Stimulated activated CD8-positive, alpha-beta memory T cell treated with anti-CD3 and anti-CD28 coated beads, Interleukin-4, amount 100 ng/mL, for 1 hour (primary cell): ENCODE data around the gene EFCAB5.
"Not testable (repeated sequence)": the region's sequence is repeated elsewhere in the genome, so short reads cannot be mapped to it uniquely, and the experiment has no call there.

ENCODE experiments used
- DNase-seq, 2 donors: peaks; one replicate each; pipeline ENCODE4 v3.0.0-alpha.2; 2020; ENCODE audit warnings: low read depth in 2 of 2, low spot score in 1 of 2

The EFCAB5 gene

GRCh38 chr17:29941334-29941733 lies at the start of gene EFCAB5:
EFCAB5 (plus strand) TSS chr17:29941634; CDS start chr17:29941797, 163 bp downstream.
- DNase-seq: no peak

DNA sequence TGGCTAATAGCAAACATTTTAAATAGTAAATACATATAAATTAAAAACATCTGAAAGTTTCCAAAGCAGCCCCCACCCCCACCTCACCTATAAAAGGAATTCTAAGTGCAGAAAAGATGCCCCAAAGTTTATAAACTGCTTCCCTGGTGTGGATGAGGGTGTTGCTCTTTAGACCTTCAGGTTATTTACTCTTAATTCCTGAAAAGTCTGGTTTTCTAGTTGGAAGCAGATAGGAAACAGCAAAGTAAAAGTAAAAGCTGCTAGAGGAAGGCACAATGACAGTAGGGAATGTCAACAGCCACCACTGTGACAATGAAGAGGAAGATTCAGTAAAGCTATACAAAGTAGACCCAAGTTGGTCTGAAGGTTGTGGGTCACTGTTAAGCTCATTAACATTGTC lies 49.2 kb upstream of the EFCAB5 start:
- DNase-seq: no peak

DNA sequence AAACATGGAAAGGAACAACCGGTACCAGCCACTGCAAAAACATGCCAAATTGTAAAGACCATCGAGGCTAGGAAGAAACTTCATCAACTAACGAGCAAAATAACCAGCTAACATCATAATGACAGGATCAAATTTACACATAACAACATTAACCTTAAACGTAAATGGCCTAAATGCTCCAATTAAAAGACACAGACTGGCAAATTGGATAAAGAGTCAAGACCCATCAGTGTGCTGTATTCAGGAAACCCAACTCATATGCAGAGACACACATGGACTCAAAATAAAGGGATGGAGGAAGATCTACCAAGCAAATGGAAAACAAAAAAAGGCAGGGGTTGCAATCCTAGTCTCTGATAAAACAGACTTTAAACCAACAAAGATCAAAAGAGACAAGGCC lies 44.3 kb upstream of the EFCAB5 start:
- not testable (repeated sequence) for DNase-seq

- DNase-seq: no peak
These were observed 38.0 kb upstream of the EFCAB5 start for GRCh38 chr17:29903471-29903870.

DNA sequence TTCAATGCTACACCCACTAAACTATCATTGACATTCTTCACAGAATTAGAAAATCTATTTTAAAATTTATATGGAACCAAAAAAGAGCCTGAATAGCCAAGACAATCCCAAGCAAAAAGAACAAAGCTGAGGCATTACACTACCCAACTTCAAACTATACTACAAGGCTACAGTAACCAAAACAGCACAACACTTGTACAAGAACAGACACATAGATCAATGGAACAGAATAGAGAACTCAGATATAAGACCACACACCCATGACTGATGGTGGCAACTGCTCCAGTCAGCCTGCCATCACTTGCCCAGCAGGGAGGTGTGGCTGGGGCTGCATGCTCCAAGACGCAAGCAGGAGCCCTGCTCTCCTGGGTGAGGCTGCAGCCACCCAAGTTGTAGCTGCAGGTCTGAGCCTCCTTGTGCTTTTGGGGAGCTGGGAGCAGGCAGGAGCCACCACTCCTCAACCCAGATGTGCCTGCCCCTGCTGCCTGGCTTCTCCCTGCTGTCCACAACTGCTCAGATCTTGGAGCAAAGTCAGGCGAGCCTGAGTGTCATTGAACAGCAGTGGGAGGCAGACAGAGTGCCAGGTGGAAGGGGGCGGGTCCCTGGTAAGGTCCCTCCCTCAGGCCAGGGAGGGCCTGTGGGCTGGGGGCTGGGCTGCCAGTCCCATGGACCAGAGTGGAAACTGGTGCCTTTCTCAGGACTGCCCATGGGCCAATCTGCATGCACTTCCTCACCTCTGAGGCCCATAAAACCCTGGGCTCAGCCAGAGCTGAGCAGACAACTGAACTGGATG lies 36.2 kb upstream of the EFCAB5 start:
- no peak for DNase-seq

DNA sequence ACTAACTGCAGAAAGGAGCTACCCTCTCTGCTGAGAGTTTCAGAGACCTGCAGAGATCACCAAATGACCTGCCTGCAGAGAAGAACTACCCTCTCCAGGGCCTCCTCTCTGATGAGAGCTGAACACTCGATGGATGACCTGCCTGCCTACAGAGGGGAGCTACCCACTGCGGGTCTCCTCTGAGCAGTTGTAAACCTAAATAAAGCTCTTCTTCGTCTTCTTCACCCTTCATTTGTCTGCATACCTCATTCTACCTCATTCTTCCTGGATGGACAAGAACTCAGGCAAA lies 35.6 kb upstream of the EFCAB5 start:
- DNase-seq: no peak

DNA sequence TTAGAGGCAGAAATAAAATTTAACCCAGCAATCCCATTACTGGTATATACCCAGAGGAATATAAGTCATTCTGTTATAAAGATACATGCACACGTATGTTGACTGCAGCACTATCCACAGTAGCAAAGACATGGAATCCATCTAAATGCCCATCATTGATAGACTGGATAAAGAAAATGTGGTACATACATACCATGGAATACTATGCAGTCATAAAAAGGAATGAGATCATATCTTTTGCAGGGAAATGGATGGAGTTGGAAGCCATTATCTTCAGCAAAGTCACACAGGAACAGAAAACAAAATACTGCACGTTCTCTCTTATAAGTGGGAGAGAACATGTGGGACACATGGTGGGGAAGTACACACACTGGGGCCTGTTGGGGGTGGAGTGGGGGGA lies 34.5 kb upstream of the EFCAB5 start:
- DNase-seq: no peak

GRCh38 chr17:29909236-29910003 lies 32.0 kb upstream of the EFCAB5 start:
- no peak for DNase-seq

- DNase-seq: no peak
These were observed 29.7 kb upstream of the EFCAB5 start for GRCh38 chr17:29911641-29912177.

DNA sequence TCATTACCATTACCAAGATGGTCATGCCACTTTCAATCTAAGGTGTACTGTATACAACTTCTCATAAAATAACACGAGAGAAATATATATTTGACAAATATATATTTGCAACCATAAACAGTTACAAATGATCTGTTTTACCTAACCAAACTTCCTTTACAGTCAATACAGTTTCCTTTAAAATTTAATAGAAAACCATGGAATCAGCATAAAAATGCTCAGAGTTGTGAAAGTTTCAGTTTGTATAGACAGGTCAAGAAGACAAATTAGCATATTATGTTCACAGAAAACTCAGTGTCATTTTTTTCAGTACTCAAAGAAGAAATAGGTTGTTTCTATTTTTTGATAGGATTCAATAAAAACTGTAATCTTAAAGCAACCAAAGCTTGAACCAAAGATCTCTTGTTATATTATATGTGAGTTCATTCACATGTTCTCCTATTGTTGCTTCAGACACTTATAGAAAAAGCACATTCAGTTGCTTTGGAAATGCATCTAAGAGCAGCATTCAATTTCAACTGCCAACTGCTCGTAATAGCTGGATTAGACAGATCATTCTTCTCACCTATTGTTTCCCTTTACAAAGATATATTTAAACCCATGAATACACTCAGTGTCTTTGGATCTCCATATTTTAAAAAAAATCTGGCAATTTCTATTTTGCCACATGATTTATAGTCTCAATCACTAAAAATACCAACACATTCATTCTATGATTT lies 26.5 kb upstream of the EFCAB5 start:
- no peak for DNase-seq

GRCh38 chr17:29918016-29918415 lies 23.4 kb upstream of the EFCAB5 start:
- DNase-seq: no peak

DNA sequence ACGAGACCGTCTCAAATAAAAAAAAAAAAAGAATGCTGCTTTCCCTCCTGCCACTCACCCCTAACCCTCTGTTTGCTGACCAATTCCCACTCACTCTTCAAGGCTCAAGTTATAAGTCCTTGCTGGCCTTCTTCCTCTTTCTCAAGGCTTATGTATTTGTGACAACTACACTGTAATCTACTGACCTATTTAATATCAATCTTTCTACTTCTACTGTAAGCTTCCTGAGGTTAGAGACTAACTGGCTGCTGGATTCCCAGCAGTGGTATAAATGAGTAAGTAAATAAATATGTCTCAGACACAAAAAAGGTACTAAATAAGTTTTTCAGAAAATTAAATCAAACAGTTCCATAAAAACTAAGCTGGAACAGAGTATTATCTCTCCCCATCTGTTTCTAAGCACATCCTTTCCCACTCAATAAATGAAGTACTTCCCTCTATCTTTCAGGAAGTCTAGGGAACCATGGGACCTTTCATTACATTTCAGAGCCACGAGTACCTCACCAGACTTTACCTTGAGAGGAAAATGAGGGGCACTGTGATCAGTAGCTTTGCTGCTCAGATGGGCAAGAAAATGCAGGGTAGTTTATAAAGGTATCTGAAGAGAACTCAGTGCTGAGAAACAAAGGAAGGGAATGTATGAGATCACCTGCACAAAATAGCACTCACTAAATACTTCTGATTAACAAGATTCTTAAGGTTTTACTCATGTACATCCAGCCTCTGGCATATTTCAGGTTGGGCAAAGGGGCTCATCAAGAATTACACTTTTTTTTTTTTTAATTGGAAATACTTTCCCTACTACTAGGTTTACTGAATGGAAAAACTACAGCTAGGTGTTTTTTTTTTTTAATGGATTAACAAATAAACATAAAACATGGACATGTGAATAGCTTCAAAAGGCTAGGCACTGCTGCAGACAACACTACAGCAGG lies 22.2 kb upstream of the EFCAB5 start:
- no peak for DNase-seq

- DNase-seq: no peak
These were observed 16.6 kb upstream of the EFCAB5 start for GRCh38 chr17:29924786-29925185.

- no peak for DNase-seq
These were observed 13.9 kb upstream of the EFCAB5 start for GRCh38 chr17:29927546-29927945.

DNA sequence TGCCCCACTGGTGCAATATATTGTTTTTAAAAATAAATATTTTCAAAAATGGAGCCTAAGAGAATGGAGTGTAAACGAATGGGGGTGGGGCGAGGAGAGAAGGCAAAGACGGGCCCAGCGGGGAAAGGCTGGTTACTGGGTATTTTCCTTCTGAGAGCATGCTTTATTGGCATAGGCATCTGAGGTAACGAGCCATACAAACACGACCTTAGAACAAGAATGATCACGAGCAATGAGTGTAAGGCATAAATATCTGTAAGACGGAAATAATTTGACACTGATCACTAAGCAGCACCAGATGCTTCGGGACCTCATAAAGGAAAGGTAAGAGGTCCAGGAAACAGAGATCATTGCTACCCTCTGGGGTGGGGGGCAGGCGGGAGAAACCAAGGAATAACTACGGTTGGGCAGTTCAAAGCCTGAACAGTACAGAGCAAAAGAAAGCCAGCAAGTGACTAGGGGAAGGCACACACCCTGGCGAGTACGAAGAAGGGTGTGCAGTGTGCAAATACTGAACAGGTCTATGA lies 12.4 kb upstream of the EFCAB5 start:
- DNase-seq: no peak

DNA sequence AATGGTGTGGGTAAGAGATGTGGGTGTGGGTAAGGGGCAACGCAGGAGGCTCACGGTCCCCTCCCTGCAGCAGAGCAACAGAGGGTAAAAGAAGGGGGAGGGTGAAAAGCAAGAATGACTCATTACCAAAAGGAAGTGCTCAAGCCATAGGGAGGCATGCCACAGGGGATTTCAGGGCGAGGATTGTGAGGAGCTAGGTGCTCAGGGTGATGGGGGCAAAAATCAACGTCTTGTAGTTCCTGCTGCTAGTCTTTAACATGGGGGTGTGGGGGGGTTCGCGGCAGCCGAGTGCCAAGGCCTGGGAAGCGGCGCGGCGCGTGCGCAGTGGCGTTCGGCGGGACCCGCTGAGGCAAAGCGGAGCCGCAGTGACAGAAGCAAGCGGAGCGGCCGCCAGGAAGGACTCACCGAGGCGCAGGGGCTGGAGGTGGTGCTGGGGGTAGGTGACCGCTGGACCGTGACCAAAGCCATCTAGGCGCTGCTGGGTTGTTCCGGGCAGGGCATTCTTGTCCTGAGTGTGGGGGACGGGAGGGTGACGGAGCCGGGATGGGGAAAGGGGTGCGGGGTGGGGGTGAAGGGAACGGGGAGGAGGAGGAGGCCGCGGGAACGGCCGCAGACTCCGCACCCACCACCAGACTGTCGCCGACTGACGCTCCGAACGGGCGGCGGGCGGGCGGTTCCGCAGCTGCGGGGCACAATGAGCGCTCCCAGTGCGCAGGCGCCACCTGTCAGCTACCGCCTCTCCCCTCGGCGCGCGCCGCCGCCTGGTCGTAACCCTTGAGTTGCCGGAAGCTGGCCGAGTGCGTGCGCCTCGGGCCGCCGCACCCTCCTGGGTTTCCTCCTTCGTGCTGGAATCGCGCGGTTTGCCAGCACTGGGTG lies 11.7 kb upstream of the EFCAB5 start, which contains the start of gene SSH2:
Gene SSH2 (minus strand): TSS at position 696 of the 876 bp plus-strand sequence. CDS start 228 bp downstream, at position 468.
- peak; percentile 75 to 76 for DNase-seq

DNA sequence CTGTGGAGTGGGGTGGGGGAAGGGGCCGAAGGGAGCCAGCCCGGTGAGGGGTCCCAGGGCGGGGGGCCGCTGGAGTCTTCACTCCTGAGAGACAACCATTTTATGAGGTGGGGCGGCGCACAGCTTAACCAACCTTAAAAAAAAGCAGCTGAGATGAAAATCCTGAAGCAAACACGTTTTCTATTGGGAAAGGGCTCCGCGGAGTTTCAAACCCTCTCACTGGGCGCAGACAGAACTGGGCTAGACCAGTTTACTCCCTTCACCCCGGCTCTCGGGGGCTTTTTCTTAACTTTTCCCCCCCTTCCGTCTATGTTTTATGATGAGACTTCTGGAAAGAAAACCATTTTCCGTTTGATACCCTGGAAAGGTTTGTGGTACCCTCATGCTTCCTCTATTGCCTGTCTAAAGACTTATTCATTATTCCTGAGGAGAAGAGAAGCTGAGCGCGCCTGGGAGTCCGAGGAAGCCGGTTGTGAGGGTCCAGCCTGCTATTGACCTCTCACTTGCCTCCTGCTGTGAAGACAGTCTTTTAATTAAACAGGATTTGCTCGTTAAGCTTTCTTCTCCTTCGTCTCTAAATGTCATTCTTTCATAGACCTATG lies 10.9 kb upstream of the EFCAB5 start:
- DNase-seq: no peak

- peak; percentile 22 to 50 for DNase-seq
These were observed 10.1 kb upstream of the EFCAB5 start for GRCh38 chr17:29931231-29931932.
